ENCODE measurements around the gene SH3GL2. TPM values are rescaled to one million over a fixed set of nuclear protein-coding genes. Genes with fewer than 3 reads are reported as not detected.

Gene SH3GL2
- total RNA-seq (ENCODE audit: insufficient read depth, low replicate concordance): 3.6 TPM

DNA sequence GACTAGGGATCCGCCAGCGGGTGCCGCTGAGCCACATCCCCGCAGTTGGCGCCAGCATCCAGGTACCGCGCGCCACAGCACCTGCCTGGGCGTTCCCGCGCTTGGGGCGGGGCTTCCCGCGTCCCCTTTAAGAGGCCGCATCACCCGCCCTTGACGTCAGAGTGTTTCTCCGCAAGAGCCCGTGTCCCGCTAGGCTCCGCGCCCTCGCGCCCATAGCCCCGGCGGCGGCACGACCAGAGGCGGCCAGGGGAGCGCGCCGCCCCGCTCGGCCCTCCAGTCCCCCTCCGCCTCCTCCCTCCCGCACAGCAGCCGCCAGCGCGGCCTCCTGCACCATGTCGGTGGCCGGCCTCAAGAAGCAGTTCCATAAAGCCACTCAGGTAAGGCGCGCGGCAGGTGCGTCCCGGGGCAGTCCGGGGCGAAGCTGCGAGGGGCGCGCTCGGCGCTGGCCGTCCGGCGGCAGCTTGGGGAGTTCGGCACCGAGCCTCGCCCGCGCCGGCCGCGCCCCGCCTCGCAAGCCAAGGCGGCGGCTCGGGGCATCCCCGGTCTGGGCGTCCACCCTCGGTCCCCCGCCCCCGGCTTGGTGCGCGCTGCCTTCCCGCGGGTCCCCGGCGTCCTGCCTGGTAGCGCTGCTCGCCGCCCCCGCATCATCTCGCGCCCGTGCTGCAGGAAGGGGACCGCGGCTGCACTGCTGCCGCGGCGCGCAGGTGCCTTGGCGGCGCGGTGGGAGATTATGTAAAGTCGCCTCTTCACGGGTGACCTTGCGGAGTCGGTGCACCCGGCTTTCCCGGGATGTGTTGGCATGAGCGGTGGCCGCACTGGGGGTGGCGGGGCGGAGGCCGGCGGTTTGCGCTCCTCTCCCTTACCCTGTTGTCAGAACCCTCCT is at the start of gene SH3GL2:
Gene SH3GL2, plus strand, starts transcription at position 156 of the 883 bp plus-strand sequence.
- DNase-seq (ENCODE audit: low spot score): no peak

DNA sequence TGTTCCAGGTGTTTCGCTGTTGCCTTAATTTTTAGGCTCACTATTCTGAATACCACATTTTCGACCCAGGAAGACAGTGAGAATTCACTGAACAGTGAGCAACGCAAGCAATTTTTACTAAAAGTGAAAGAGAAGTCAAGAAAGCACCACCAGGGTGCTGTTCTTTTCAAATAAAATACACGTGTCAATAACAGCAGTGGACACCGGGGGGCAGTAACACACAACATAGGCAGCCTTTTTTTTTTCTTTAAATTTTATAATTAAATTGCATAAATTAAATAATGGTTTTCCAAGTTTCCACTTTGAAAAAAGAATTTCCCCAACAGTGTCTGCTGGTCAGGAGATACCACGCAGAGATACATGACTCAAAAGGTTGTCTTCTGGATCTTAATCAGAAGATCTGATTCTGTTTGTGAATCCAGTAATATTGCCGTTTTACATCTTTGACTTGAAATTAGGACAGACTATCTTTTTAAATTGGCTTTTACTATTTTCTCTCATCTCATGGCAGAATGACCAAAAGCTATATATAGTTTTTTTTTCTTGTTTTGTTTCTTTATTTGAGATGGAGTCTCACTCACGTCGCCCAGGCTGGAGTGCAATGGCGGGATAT is 47.1 kb upstream of the SH3GL2 start:
- peak; percentile 39 for DNase-seq (ENCODE audit: low spot score)

DNA sequence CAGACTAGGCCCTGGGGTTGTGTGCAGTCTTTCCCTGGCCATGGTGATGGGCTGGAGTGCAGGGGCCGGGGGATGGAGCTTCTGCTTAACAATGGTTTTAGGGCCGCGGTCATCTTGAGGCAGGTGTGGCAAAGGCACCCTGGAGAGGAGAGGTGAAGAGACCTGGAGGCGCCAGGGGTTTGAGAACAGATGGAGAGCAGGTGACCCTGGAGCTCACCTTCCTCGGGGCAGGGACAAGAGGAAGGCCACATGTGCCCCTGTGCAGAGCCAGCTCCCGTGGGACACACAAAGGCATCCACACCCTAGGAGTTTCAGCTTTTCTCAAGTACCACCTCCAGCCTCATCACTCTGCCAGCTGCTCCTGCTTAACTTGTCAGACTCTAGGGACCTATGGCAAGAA is 46.4 kb upstream of the SH3GL2 start:
- DNase-seq (ENCODE audit: low spot score): no peak

DNA sequence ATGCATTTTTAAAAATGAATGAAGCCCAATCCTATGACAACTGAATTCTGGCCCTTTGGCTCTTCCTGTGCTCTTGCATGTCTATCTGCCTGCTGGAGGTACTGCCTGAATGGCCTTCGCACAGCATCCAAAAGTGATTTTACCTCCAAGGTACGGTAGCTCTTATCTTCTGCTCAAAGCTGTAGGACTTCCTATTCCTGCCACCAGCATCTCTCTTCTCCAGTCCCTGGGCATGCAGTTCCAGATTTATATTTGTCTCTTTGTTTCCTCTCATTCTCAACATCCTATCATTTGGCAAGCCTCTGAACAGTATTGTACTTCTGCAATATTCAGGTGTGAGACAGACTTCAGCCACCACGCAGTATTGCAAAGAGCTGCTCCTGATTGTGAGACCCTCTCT is 43.7 kb upstream of the SH3GL2 start:
- no peak for DNase-seq (ENCODE audit: low spot score)

DNA sequence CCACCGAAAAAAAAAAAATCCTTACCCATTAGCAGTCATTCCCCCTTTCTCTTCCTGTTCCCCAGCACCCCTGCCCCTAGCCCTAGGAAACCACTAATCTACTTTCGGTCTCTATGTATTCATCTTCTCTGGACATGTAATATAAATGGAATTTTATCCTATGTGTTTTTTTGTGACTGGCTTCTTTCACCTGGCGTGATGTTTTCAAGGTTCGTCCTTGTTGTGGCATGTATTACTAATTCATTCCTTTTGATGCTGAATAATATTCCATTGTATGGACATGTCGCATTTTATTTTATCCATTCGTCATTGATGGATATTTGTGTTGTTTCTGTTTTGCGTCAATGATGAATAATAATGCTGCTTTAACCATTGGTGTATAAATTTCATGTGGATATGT is 42.8 kb upstream of the SH3GL2 start:
- DNase-seq (ENCODE audit: low spot score): no peak

DNA sequence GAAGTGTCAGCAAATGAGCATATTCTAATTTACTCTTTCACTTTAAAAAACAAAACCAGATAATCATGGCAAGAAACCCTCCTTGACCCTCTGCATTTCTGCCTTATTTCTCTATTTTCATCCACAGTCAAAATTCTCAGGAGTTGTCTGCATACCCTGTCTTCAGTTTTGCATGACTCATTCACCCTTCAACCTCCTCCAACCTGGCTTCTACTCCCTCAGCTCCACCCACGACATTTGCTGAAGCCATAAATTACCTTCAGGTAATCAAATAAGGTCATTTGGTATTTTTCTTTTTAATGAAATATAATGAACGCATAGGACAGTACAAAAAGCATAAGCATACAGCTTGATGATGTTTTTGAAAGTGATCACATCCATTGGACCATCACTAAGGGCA is 27.8 kb upstream of the SH3GL2 start:
- no peak for DNase-seq (ENCODE audit: low spot score)

DNA sequence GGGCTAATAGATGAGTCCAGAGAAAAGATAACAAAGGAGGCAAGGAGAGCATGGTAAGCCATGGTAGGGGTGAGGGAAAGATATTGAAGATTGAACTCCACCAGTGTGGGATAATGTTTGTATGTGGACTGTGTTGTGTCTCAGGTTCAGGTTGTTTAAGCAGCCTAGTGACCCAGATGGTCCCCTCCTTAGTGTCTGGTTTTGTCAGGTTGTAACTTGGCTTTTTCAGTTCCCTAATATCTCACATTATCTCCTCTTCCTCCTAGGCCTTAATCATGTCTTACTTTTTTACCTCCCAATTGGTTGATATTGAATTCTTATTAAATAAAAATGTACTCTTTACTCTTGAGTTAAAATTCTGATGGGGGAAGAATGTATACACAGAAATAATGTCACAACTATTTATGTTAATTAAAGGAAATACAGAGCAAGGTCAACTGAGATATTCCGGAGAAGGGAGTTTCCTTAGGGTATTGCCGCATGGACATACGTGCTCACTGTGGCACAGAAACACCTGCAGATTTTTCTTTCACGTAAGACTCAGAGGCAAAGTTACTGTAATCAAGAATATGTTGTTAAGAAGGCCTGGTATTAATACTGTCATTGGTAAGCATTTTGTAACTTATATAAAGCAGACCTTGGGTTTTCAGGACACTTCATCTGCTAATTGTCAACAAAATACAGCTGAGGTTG is 23.4 kb upstream of the SH3GL2 start:
- DNase-seq (ENCODE audit: low spot score): no peak

DNA sequence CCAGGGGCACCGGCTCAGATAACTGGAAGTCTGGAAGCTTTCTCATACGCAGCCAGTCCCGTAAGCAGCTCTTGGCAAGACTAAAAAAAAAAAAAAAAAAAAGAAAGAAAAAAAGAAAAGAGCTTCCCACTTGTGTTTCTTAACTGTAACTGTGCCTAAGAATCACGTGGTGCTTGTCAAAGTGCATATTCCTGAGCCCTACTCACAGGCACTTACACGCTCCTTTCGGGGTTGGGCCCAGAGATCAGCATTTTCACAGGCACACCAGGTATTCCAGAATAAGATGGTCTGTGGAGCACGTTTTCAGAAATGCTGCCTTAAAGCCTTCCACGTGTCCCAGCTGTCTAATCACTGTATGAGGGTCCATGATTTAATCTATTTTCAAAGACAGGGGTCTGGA is 22.6 kb upstream of the SH3GL2 start:
- DNase-seq (ENCODE audit: low spot score): peak; percentile 12

DNA sequence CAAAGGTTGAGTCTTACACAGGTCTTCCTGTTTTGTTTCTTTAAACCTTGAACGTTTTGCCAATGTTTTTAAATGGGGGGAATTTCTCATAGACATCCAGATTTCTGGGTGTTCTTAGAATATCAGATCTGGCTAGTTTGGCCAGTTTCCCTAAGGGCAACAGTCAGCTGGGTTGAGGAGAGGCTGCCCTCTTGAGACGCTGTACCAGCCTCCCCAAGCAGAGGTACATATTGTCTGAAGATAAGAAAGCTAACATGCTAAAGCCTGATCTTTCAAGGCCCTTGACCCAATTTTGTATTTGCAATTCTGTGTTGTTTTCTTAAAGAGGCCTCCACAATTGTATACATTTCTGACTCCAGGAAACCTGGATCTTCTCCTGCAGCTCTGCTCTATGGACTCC is 21.9 kb upstream of the SH3GL2 start:
- DNase-seq (ENCODE audit: low spot score): no peak

DNA sequence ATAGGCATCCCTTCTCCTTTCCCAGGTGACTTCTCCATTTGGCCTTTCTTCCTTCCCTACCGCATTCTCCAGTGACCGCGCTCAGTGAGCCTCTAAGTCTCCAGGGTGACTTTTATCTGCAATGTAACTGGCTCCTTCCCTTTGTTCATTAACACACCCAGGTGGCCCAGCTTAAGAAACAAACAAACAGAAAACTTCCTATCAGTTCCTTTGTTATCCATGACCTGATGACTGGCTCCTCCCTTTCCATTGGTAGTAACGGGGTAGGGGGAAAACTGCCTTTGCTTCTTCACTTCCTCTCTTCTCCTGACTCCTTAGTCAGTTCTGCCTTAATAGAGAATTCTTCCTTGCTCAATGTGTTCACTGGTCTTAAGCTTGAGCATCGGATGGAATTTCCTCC is 7.0 kb upstream of the SH3GL2 start:
- no peak for DNase-seq (ENCODE audit: low spot score)

DNA sequence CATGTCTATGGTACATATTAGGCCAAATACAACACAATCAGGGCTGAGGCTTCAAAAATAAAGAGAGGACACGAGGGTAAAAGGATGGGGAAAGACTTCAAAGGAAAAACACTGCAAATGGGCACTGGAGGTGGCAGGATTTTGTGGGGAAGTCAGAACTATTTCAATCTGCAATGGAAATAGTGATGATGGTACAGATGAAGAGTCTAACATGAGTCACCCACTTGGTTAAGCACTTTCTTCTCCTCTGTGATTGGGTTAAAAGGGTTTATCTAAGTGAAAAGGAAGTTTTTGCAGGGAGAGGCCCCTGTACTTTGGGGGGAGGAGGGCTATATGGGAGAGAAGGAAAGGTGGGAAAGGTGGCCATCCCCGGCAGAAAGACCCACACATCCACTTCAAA is 4.5 kb upstream of the SH3GL2 start:
- no peak for DNase-seq (ENCODE audit: low spot score)

DNA sequence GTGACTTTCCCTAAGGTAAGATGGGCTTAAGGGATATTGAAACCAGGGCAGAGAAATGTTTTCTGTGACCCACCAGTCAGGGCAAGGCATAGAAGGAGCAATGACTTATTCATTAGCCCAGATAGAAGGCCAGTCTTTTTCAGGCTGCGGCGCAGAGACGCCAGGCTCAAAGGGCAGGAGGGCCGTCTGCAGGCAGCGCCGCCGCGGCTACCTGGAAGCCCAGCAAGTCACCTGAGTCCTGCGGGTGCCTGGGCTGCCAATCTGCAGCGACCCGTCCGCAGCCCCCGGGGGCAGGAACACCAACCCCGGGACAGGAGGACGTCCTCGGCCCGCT is 322 bp upstream of the SH3GL2 start:
- DNase-seq (ENCODE audit: low spot score): no peak

DNA sequence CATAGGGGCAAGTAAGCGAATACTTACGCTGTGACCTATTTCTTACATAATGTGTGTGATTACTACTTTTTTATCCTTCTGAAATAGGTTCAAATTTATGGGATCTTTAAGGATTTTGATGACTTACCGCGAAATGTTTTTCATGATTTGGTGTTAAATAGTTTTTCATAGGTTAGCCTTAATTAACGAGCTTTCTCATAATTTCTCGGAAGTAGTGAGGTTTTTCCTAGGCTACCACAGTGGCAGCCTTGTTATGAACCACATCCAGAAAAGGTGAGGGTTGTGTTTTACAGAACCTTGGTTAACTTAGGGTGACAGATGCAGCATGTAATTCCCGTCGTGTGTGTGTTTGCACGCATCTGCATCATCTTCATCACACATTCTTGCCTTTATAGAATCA is 1.3 kb downstream of the SH3GL2 start:
- DNase-seq (ENCODE audit: low spot score): no peak

DNA sequence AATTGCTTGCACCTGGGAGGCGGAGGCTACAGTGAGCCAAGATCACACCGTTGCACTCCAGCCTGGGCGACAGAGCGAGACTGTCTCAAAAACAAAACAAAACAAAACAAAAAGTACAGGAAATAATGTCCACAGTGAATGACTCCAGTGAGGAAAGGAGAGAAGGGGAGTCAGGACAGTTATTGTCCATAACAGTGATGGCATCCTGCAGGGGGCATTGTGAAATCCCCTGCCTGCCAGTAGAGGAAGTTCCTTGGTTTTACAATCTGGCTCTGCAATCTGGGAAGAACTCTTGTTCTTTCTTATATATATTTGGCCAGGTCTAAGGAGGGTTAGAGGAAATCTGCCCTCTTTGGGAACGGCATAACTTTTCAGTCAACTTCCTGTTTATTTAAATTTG is 8.2 kb downstream of the SH3GL2 start:
- DNase-seq (ENCODE audit: low spot score): no peak

DNA sequence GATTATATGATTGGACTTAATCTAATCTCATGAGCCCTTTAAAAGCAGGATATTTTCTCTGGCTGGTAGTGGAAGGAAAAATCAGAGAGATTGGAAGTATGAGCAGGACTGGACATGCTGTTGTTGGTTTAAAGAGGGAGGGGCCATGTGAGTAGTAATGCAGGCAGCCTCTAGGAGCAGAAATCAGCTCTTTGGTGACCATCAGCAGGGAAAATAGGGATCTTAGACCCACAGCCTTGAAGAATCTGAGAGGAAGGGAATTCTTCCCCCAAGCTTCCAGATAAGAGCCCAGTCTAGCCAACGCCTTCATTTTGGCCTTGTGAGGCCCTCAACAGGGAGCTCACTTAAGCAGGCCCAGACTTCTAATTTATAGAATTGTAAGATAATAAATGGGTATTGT is 9.5 kb downstream of the SH3GL2 start:
- DNase-seq (ENCODE audit: low spot score): no peak

DNA sequence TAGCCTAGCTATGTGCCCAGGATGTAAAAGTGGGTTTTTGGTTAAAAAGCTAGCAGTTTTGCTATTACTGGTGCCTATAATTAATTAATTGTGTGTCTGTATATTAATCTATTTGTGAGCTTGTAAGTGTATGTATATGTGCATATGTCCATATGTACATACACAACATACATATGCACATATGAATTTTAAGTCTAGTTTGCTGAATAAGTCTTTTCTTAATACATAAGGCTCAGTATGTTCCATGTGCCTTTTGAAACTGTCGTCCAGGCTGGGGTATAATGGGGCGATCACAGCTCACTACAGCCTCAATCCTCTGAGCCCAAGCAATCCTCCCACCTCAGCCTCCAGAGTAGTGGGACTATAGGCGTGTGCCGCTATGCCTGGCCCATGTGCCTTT is 10.1 kb downstream of the SH3GL2 start:
- no peak for DNase-seq (ENCODE audit: low spot score)

DNA sequence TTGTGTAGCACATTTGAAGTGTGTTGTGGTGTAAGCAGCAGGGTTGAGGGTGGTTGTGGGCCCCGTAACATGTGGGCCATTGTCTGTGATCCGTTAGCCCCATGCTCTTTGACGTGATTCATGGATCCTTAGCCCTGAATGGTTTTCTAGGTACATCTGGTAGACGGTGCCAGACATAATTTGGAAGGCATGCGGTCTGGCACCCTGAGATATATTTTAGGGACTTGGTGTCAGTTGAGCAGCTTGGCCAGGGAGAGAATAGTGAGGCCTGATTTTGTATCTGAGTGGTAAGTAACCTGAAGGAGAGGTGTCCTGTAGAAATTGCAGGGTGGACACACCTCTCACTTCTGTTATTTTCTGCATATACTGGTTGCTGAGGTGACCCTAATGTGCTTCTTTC is 10.9 kb downstream of the SH3GL2 start:
- no peak for DNase-seq (ENCODE audit: low spot score)

DNA sequence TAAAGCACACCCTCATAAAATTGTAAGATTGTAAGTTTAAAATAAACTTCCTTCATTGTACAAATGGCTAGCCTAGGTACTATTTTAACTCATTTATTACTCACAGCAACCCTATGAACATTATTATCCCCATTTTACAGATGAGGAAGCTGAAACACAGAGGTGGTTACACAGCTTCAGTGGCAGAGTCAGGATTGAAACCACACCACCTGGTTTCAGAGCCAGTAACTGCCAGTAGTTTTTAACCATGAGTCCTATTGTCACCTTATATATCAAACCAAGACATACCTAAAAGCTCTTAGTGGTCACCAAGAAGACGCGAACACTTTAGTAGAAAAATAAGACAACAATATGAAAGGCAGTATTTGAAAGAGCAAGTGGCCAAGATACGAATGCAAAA is 16.1 kb downstream of the SH3GL2 start:
- DNase-seq (ENCODE audit: low spot score): no peak

DNA sequence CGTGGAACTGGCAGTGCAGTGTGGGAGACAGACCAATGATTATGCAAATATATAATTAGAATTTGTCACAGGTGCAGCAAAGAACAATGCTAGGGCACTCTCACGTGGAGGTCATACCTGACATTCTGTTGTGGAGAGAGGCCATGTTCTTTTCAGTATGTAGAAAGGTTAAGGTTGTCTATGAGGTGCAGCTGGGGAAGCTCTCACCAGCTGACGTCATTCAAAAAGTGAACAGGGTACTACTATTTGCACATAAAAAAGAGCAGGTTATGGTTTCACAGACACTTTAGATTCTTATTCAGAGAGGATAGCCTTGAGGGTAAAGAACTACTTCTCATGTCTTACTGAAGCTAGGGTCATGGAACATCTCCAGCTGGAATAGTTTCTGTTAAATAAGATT is 19.1 kb downstream of the SH3GL2 start:
- DNase-seq (ENCODE audit: low spot score): no peak

DNA sequence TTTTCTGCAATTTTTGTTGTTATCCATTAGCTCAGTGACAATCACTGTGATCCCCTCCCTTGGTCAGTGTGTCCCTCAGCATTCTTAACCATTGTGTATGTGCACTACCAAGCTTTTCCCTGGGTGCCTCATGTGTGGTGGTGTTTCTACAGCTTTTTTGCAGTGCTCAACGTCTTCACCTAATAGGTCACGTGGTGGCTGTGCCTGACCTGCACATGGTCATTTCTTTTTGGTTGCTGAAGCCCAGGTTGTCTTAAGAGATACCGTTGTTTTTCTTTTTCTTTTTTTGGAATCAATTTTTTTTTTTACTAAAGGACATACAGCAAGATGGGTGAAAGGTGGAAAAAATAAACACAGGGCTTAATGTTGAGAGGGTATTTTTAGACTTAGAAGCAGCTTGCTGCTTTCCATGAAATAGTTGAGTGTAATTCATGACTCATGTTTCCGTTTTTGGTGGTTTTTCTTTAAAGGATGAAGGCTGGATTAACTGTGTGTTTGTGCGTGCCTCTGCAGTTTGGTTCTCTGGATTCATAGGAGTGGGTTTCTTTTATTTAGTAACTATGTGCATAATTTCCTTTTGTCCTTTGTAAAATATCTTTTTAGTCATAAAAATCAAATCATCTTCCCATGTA is 22.2 kb downstream of the SH3GL2 start:
- peak; percentile 75 for DNase-seq (ENCODE audit: low spot score)

DNA sequence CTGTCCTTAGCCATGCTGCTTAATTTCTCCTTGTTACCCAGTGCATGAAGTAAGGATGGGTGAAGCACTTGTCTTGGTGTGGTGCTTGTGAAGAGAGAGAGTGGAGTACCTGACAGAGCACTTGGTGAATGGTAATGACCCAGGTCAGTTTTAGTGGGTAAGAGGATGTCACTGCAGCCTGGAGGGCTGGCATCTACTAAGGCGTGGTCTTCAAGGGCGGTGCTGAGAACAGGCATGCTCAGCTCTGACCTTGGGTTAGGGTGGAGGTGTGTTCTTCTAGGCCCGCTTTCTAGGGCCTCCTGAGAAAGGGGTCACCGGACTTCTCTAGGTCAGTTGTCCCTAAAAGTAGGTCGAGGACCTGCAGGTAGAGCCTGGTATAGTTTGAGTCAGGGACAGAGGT is 25.7 kb downstream of the SH3GL2 start:
- no peak for DNase-seq (ENCODE audit: low spot score)

DNA sequence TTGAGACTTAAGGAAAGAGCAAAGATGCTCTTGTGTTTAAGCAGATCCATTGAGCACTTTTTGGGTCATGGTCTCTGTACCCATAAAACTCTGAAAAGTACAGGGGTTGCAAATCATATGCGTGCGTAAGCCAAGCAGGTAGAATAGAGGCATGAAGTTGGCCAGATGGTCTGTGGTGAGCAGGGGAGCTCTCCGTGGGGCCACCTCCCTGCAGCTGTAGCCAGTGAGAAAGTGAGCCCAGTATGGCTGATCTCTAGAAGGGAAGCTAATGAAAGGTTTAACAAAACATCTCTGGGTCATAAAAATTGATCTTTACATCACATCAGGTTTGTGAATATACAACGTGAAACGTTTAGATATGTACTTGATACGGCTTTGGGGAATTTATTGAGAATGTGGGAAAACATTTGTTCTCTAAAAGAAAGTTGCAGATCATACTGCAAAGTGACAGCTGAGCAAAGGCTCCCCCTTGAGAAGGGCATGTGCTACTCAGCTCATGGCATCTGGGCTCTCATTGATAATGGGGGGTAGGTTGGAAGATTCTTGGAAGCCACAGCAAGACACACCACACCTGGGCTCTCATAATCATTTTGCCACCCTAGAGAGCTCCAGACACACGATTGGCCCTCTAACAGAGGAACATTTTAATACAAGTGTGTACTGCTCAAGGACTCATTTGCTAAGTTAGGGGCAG is 30.6 kb downstream of the SH3GL2 start:
- DNase-seq (ENCODE audit: low spot score): no peak
